Rectal smooth muscle tissue (tissue), 1 donor: ENCODE data around the gene PHF23.

ENCODE experiments used
- H3K27ac ChIP-seq: one replicate; pipeline ENCODE4 v1.7.0; 2013; ENCODE audit warnings: low read depth, low read length, inconsistent platforms
- H3K27me3 ChIP-seq: one replicate; pipeline ENCODE4 v1.7.0; 2013; ENCODE audit warnings: low read length; ENCODE audit not compliant: control insufficient read depth, insufficient read depth
- H3K36me3 ChIP-seq: one replicate; pipeline ENCODE4 v1.7.0; 2013; ENCODE audit warnings: low read length; ENCODE audit not compliant: control insufficient read depth, insufficient read depth
- H3K4me1 ChIP-seq: one replicate; pipeline ENCODE4 v1.7.0; 2013; ENCODE audit warnings: low read length; ENCODE audit not compliant: control insufficient read depth, insufficient read depth
- H3K4me3 ChIP-seq: one replicate; pipeline ENCODE4 v1.7.0; 2013; ENCODE audit warnings: low read length
- H3K9ac ChIP-seq: one replicate; pipeline ENCODE4 v1.7.0; 2013; ENCODE audit warnings: low read length

The PHF23 gene

DNA sequence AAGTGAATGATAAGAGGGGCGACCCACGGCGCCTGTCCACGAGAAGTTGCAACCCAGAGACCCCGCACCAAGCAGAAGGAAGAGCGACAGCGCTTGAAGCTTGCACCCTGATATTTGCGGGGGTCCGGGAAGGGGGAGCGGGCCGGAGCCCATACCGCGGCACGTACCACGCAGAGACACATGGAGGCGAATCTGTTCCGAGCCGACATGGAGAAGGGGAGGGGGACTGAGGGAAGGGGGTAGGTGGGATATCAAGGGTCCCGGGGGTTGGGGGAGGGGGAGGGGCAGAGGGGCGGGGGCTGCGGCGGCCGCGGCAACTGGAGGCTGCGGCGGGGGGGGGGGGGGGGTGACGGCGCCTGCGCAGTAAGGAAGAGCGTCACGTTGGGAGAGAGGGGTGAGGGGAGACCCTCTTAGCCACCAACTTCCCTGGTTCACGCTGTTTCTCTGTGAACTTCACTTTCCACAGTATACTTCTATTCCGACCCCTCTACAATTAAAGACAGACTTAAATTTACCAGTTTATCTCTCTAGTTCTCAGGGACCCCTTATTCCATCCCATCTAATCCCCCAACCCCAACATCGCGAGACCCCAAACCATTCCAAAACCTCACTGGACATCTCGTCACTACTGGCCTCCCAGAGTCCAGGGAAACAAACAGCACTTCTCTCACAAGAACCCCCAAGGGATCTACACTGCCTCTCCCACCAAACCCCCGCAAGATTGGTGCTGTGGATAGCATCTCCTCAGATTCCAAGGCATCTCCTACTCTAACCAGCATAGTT, 27.6 kb downstream of the PHF23 start:
- H3K4me1 ChIP-seq = peaks cover 17% of the 10 kb centered on the region
- H3K27ac ChIP-seq = no peak overlapping the region
- peaks cover 3% of the 10 kb centered on the region for H3K27me3 ChIP-seq
- H3K9ac ChIP-seq = no peak overlapping the region
- no peaks in the 10 kb centered on the region for H3K36me3 ChIP-seq
- H3K4me3 ChIP-seq = no peak overlapping the region

DNA sequence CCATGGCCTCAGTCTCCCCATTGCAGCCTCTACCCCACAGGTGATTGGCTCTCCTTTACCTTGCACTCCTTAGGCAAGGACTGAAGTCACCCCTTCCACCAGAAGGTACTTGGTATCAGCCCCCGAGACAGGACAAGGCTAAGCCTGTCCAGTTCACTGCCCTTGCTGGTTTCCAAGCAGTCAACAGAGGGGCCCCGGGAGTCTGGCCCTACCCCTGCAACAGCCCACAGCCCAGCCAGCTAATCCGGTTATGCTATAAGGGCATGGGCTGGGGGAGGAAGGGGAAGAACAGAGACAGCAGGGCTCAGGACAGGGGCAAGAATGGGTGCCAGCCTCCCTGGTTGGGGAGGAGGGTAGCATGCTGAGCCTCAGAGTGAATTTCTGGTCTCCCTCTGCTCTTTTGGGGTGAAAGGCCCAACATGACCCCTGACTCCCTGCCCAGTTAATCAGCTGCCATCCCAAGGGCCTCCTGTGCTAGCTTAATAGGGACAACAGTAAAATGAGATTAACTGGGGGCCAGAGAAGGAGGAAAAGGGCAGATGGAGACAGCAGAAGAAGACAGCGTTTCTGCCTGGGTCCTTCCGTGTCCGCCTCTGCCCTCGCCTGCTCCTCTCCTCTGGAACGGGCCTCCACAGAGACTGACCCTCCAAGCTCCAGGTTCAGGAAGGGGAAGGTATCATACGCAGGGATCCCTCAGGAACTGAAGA, 30.4 kb downstream of the PHF23 start:
- H3K4me1 ChIP-seq = peaks cover 11% of the 10 kb centered on the region
- H3K4me3 ChIP-seq = no peak overlapping the region
- peaks cover under 1% of the 10 kb centered on the region for H3K27me3 ChIP-seq
- H3K36me3 ChIP-seq = no peaks in the 10 kb centered on the region
- no peak overlapping the region for H3K27ac ChIP-seq
- no peak overlapping the region for H3K9ac ChIP-seq

- H3K27me3 ChIP-seq = no peaks in the 10 kb centered on the region
- H3K4me3 ChIP-seq = no peak overlapping the region
- no peaks in the 10 kb centered on the region for H3K36me3 ChIP-seq
- H3K27ac ChIP-seq = no peak overlapping the region
- H3K4me1 ChIP-seq = peaks cover 7% of the 10 kb centered on the region
- H3K9ac ChIP-seq = no peak overlapping the region
These were observed 31.2 kb downstream of the PHF23 start for GRCh38 chr17:7208027-7208571.

GRCh38 chr17:7207120-7208001, 31.9 kb downstream of the PHF23 start:
- Histone ChIP-seq H3K9ac (no peak overlapping the region), H3K27me3 (no peaks in the 10 kb centered on the region), H3K27ac (no peak overlapping the region), H3K4me3 (no peak overlapping the region), H3K4me1 (peaks cover 7% of the 10 kb centered on the region), H3K36me3 (peaks cover 5% of the 10 kb centered on the region)

- Histone ChIP-seq H3K4me1 (peaks cover 3% of the 10 kb centered on the region), H3K36me3 (peaks cover 5% of the 10 kb centered on the region), H3K9ac (no peak overlapping the region), H3K27ac (peak overlapping the region; percentile 65), H3K27me3 (no peaks in the 10 kb centered on the region), H3K4me3 (peak overlapping the region; percentile 61)
These were observed 33.7 kb downstream of the PHF23 start for GRCh38 chr17:7205561-7205960.

DNA sequence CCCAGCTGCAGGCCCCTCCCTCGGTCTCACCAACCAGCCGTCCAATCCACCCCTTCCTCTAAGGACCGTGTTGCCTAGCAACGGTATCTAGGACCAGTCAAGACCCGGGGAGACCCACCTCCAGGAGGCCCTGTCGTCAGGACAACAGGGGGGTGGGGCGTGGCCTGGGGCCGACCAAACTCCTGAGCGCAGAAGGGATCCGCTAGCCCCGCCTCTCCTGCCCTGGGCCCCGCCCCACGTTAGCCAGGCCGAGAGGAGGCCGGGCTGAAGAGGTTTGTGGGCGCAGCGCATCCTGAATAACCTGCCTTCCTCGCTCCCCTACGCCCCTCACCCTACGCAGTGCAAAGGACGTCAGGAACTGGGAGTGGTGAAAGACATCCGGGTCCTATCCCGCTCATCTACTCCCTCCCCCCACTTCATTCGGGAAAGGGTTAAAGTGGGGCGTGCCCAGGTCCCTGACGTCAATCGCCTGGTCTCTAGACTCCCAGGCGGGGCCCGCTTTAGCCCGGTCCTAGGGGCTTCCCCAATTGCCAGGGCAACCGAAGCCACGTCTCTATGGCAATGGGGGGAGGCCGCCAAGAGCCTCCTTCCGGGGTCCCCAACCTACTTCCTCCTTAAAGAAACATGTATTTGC, 34.3 kb downstream of the PHF23 start:
- Histone ChIP-seq H3K4me3 (peak overlapping the region; percentile 61), H3K27me3 (no peaks in the 10 kb centered on the region), H3K36me3 (peaks cover 5% of the 10 kb centered on the region), H3K27ac (peak overlapping the region; percentile 65), H3K9ac (no peak overlapping the region), H3K4me1 (peaks cover 3% of the 10 kb centered on the region)

DNA sequence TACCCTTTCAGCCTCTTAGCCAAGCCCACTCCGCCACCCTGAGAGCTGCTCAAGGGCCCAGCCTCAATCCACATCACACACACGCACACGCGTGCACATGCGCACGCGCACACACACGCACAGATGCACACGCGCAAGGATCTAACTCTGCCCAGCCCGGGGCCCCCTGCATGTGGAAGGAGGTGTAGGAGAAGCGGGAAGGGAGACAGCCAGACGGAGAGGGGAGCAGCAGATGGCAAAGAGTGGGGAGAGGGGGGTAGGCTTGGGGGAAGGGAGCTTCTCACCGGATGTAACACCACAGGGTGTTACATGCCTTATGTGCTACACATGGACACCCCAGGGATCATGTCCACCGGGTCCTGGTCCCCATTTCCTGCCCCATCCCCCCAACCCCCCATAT, 34.9 kb downstream of the PHF23 start:
- Histone ChIP-seq H3K9ac (no peak overlapping the region), H3K4me3 (peak overlapping the region; percentile 22), H3K27me3 (no peaks in the 10 kb centered on the region), H3K36me3 (peaks cover 5% of the 10 kb centered on the region), H3K27ac (peak overlapping the region; percentile 65), H3K4me1 (peaks cover 3% of the 10 kb centered on the region)

DNA sequence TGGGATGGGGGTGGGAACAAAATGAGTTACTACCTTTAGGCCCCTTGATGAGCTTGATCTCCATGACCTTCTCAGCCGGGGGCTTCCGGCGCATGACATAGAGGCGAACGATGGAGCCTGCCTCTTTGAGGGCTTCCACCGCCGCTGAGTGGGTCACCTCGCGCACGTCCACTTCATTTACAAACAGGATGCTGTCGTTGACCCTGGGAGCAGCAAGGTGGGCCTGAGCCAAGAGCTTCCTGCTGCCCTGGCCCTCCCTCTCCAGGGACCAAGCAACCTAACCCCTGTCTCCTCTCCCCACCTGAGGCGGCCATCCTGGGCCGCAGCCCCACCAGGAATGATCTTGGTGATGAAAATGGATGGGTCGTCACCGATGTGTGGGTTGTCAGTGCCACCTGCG, 35.9 kb downstream of the PHF23 start:
- Histone ChIP-seq H3K27me3 (no peaks in the 10 kb centered on the region), H3K9ac (no peak overlapping the region), H3K4me3 (no peak overlapping the region), H3K36me3 (peaks cover 5% of the 10 kb centered on the region), H3K27ac (no peak overlapping the region), H3K4me1 (peaks cover 3% of the 10 kb centered on the region)

- H3K36me3 ChIP-seq = peaks cover 15% of the 10 kb centered on the region
These were observed 42.4 kb downstream of the PHF23 start for GRCh38 chr17:7196651-7197401.

GRCh38 chr17:7195971-7196370, 43.3 kb downstream of the PHF23 start:
- H3K9ac ChIP-seq = no peak overlapping the region
- no peaks in the 10 kb centered on the region for H3K27me3 ChIP-seq
- H3K4me1 ChIP-seq = no peaks in the 10 kb centered on the region
- H3K36me3 ChIP-seq = peaks cover 15% of the 10 kb centered on the region
- H3K4me3 ChIP-seq = no peak overlapping the region
- H3K27ac ChIP-seq = no peak overlapping the region

More at GRCh38 chr17:7196651-7197401, 42.4 kb downstream of the PHF23 start:
- H3K9ac ChIP-seq = no peak overlapping the region
- no peak overlapping the region for H3K27ac ChIP-seq
- no peaks in the 10 kb centered on the region for H3K27me3 ChIP-seq
- no peaks in the 10 kb centered on the region for H3K4me1 ChIP-seq
- no peak overlapping the region for H3K4me3 ChIP-seq

GRCh38 chr17:7192271-7192937, 46.9 kb downstream of the PHF23 start:
- H3K27me3 ChIP-seq = no peaks in the 10 kb centered on the region
- H3K27ac ChIP-seq = no peak overlapping the region
- peaks cover 15% of the 10 kb centered on the region for H3K36me3 ChIP-seq
- H3K4me1 ChIP-seq = no peaks in the 10 kb centered on the region
- no peak overlapping the region for H3K9ac ChIP-seq
- H3K4me3 ChIP-seq = no peak overlapping the region
